Endodermal cell (in vitro differentiated cells): ENCODE measurements around the gene ST7. TPM values are rescaled to one million over a fixed set of nuclear protein-coding genes. Genes with fewer than 3 reads are reported as not detected.

Experiments
- DNase-seq: peaks from one replicate; pipeline ENCODE4 v3.0.0-alpha.2; 2017
- H3K27ac ChIP-seq: 2 replicates; pipeline ENCODE4 v1.5.1; 2013; ENCODE audit warnings: mild to moderate bottlenecking, low read depth, low read length, moderate library complexity
- H3K27me3 ChIP-seq: 2 replicates; pipeline ENCODE4 v1.6.1; 2013; ENCODE audit warnings: mild to moderate bottlenecking, low read length, moderate library complexity; ENCODE audit not compliant: insufficient read depth, control insufficient read depth, poor library complexity, severe bottlenecking
- H3K36me3 ChIP-seq: 2 replicates; pipeline ENCODE4 v1.7.0; 2013; ENCODE audit warnings: mild to moderate bottlenecking, low read length, moderate library complexity; ENCODE audit not compliant: control insufficient read depth, insufficient read depth
- H3K4me1 ChIP-seq: one replicate; pipeline ENCODE4 v1.7.0; 2013; ENCODE audit warnings: low read length; ENCODE audit not compliant: control insufficient read depth, insufficient read depth
- H3K4me3 ChIP-seq: 2 replicates; pipeline ENCODE4 v1.5.1; 2013; ENCODE audit warnings: mild to moderate bottlenecking, low read length, moderate library complexity
- H3K9ac ChIP-seq: 2 replicates; pipeline ENCODE4 v1.6.1; 2013; ENCODE audit warnings: mild to moderate bottlenecking, low read length, moderate library complexity; ENCODE audit not compliant: poor library complexity, severe bottlenecking; ENCODE audit errors: extremely low read depth
- H3K9me3 ChIP-seq: 2 replicates; pipeline ENCODE4 v1.6.1; 2013; ENCODE audit warnings: mild to moderate bottlenecking, low read length, moderate library complexity; ENCODE audit not compliant: control insufficient read depth
- H3K27ac Mint-ChIP-seq: 2 replicates; pipeline ENCODE4 v1.8.0; 2020; ENCODE audit warnings: mixed read lengths
- H3K27me3 Mint-ChIP-seq: 2 replicates; pipeline ENCODE4 v1.8.0; 2021; ENCODE audit warnings: mild to moderate bottlenecking, mixed read lengths; ENCODE audit not compliant: insufficient read depth
- H3K36me3 Mint-ChIP-seq: 2 replicates; pipeline ENCODE4 v1.8.0; 2020; ENCODE audit warnings: low read depth, mixed read lengths
- H3K4me1 Mint-ChIP-seq: 2 replicates; pipeline ENCODE4 v1.8.0; 2020; ENCODE audit warnings: mixed read lengths
- H3K4me3 Mint-ChIP-seq: 2 replicates; pipeline ENCODE4 v1.8.0; 2020; ENCODE audit warnings: mild to moderate bottlenecking, moderate library complexity, mixed read lengths
- H3K9me3 Mint-ChIP-seq: 2 replicates; pipeline ENCODE4 v1.8.0; 2020; ENCODE audit warnings: mild to moderate bottlenecking, mixed read lengths
- WGBS, 2 experiments: methylation state at CpG; one replicate each; pipeline versions ENCODE4 v1.1.5 to v1.1.7; 2013; ENCODE audit warnings: missing lambda C conversion rate in 2 of 2, mixed read lengths in 1 of 2; ENCODE audit not compliant: insufficient coverage in 1 of 2, insufficient read length in 1 of 2; 5-methylcytosine and 5-hydroxymethylcytosine counted together
- total RNA-seq, 2 donors: library from RNA; stranded (reverse); fragmentation: NEBNext Ultra II Directional in 1 of 2; extraction: Animal tissue kit (Norgen Biotek cat#: 25700) in 1 of 2; gene quantifications; 2 replicates in 1 of 2; 3 replicates in 1 of 2; pipeline ENCODE4 v1.2.1, GENCODE V29; 2021
- TF ChIP-seq, protein P1 (sequence below): fragments of 200-600 bp; sonication (generic); conservative IDR thresholded peaks from 2 replicates; pipeline ENCODE4 v1.5.0; 2021; ENCODE audit warnings: antibody characterized with exemption, mild to moderate bottlenecking

Gene ST7
- total RNA-seq, 2 donors from 2014 or later = 6.4 to 8.9 TPM

DNA sequence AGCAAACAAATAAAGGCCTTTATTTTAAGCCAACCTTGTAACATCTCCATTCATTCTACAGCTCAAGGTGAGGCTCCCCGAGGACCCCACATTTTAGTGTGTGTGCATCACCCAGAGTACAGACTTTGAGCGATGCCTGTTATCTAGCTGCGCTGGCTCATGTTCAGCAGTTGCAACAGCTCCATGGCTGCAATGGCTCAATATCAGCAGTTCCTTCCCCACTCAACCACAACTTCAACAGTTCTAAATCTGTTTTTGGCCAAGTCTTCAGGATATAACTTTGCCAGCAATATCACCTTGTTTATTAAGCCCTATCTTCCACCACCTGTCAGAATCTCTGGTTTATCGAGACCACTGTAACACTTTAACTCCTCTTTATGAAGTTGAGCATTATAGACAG, 273.8 kb downstream of the ST7 start:
- no peak overlapping the region for H3K4me3 Mint-ChIP-seq
- no peaks in the 10 kb centered on the region for H3K9me3 Mint-ChIP-seq
- H3K27me3 ChIP-seq = peaks cover 97% of the 10 kb centered on the region
- no peaks in the 10 kb centered on the region for H3K36me3 ChIP-seq
- 69 to 74% methylated on average over 3 of the region's 4 CpGs for WGBS, 2 experiments
- H3K27me3 Mint-ChIP-seq = peaks cover 87% of the 10 kb centered on the region
- no peak for DNase-seq
- no peak overlapping the region for H3K9ac ChIP-seq
- no peak overlapping the region for H3K27ac ChIP-seq
- no peaks in the 10 kb centered on the region for H3K4me1 ChIP-seq
- no peaks in the 10 kb centered on the region for H3K9me3 ChIP-seq
- no peak overlapping the region for H3K27ac Mint-ChIP-seq
- TF ChIP-seq, protein P1, sequence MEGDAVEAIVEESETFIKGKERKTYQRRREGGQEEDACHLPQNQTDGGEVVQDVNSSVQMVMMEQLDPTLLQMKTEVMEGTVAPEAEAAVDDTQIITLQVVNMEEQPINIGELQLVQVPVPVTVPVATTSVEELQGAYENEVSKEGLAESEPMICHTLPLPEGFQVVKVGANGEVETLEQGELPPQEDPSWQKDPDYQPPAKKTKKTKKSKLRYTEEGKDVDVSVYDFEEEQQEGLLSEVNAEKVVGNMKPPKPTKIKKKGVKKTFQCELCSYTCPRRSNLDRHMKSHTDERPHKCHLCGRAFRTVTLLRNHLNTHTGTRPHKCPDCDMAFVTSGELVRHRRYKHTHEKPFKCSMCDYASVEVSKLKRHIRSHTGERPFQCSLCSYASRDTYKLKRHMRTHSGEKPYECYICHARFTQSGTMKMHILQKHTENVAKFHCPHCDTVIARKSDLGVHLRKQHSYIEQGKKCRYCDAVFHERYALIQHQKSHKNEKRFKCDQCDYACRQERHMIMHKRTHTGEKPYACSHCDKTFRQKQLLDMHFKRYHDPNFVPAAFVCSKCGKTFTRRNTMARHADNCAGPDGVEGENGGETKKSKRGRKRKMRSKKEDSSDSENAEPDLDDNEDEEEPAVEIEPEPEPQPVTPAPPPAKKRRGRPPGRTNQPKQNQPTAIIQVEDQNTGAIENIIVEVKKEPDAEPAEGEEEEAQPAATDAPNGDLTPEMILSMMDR = no peak
- H3K36me3 Mint-ChIP-seq = peaks cover 2% of the 10 kb centered on the region
- H3K4me1 Mint-ChIP-seq = peaks cover 13% of the 10 kb centered on the region
- H3K4me3 ChIP-seq = no peak overlapping the region

DNA sequence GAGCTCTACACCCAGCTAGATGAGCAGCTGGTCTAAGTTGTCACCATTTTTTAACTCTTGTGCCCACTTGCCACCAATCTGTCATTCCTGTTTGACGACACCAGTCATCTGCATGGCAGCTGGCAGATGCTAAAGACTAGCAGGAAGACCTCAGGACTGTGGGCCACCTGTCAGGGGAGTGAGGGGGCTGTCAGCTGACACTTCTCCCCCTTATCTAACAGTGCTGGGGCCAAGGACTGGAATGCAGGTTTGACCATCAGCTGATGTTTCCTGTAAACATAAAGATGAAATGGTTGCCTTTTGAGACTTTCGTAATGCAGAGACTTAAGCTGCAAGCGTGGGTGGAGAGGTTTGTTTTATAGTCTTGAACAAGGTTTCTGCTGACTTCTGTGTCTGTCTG, 276.0 kb downstream of the ST7 start:
- Mint-ChIP-seq H3K27ac (no peak overlapping the region), H3K36me3 (no peaks in the 10 kb centered on the region), H3K27me3 (peaks cover 77% of the 10 kb centered on the region), H3K4me1 (peaks cover 13% of the 10 kb centered on the region), H3K4me3 (no peak overlapping the region), H3K9me3 (no peaks in the 10 kb centered on the region)
- Histone ChIP-seq H3K36me3 (no peaks in the 10 kb centered on the region), H3K9ac (no peak overlapping the region), H3K4me3 (no peak overlapping the region), H3K27me3 (peaks cover 76% of the 10 kb centered on the region), H3K9me3 (no peaks in the 10 kb centered on the region), H3K4me1 (no peaks in the 10 kb centered on the region), H3K27ac (no peak overlapping the region)
- TF ChIP-seq, protein P1 = no peak
- WGBS, 2 experiments = 80 to 93% methylated on average over 1 to 3 of the region's 3 CpGs
- no peak for DNase-seq

DNA sequence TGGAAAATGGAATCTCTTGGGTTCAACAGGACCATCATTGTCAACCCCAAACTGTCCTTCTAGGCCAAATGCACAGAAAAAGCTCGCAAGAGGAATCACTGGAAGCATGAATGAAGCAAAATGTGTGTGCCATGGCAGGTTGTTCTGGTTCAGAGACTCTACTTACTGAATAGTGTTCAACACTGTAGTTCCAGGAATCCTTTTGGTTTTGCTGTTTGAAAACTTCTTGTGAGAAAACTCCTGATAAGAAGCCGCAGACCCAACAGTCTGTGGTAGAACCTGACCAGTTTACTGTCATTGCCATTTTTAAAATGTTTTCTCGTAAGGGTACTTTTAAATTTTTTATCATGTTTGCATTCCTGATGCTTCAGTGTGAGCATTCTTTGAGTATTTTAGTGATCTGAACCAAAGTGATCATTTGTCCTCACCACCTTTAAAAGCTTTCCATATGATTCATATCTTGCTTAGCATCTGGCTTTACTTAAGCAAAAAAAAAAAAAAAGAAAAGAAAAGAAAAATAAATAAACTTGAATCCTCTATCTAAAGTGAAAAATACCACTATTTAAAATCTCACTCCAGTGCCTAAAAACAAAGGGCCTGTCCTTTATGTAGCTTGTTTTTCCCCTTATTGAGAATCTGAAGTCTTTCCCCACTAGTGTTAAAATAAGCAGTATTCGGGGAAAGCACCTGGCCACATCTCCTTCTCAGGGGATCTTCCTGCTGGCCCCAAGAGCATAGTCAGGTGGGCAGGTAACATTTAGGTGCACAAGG, 277.2 kb downstream of the ST7 start:
- Histone ChIP-seq H3K27me3 (peaks cover 66% of the 10 kb centered on the region), H3K9ac (no peak overlapping the region), H3K4me1 (no peaks in the 10 kb centered on the region), H3K36me3 (no peaks in the 10 kb centered on the region), H3K4me3 (no peak overlapping the region), H3K9me3 (no peaks in the 10 kb centered on the region), H3K27ac (no peak overlapping the region)
- H3K27me3 Mint-ChIP-seq = peaks cover 70% of the 10 kb centered on the region
- peaks cover 9% of the 10 kb centered on the region for H3K4me1 Mint-ChIP-seq
- no peak for DNase-seq
- TF ChIP-seq, protein P1 = no peak
- 89 to 97% methylated on average over 3 to 4 of the region's 4 CpGs for WGBS, 2 experiments
- no peak overlapping the region for H3K27ac Mint-ChIP-seq
- no peak overlapping the region for H3K4me3 Mint-ChIP-seq
- H3K9me3 Mint-ChIP-seq = no peaks in the 10 kb centered on the region
- H3K36me3 Mint-ChIP-seq = no peaks in the 10 kb centered on the region
